ENCODE data around the gene UBQLN3. TPM values are rescaled to one million over a fixed set of nuclear protein-coding genes. Genes with fewer than 3 reads are reported as not detected.

Gene UBQLN3
- total RNA-seq, 1 donor from 2014 or later: not detected

- ATAC-seq: no peak
Measured at GRCh38 chr11:5505363-5506048, 4.3 kb downstream of the UBQLN3 start.

GRCh38 chr11:5504403-5504921, 5.3 kb downstream of the UBQLN3 start:
- ATAC-seq: no peak

- no peak for ATAC-seq
Measured at GRCh38 chr11:5500393-5500801, 9.4 kb downstream of the UBQLN3 start.

- ATAC-seq: no peak
Measured at GRCh38 chr11:5499671-5500070, 10.1 kb downstream of the UBQLN3 start.

- no peak for ATAC-seq
Measured at GRCh38 chr11:5489576-5490357, 20.0 kb downstream of the UBQLN3 start.

- no peak for ATAC-seq
Measured at GRCh38 chr11:5488798-5489399, 20.9 kb downstream of the UBQLN3 start.

GRCh38 chr11:5488385-5488784, 21.4 kb downstream of the UBQLN3 start, which contains the start of gene OR52D1:
Gene OR52D1, plus strand, starts transcription at chr11:5488685. Its CDS starts 22 bp downstream, at chr11:5488707.
- ATAC-seq: no peak

GRCh38 chr11:5486421-5486820, 23.3 kb downstream of the UBQLN3 start:
- ATAC-seq: no peak

GRCh38 chr11:5486003-5486402, 23.8 kb downstream of the UBQLN3 start:
- no peak for ATAC-seq

GRCh38 chr11:5476186-5476819, 33.5 kb downstream of the UBQLN3 start:
- peak; percentile 58 for ATAC-seq

GRCh38 chr11:5473921-5474320, 35.8 kb downstream of the UBQLN3 start:
- ATAC-seq: no peak

- ATAC-seq: no peak
Measured at GRCh38 chr11:5467527-5467926, 42.2 kb downstream of the UBQLN3 start.

- no peak for ATAC-seq
Measured at GRCh38 chr11:5460983-5461621, 48.7 kb downstream of the UBQLN3 start.

Other genes starting within 250 kb of the UBQLN3 start
- not detected for gene HBE1, start 240.0 kb downstream of the UBQLN3 start, total RNA-seq
- gene OR51B4, start 208.0 kb downstream of the UBQLN3 start, total RNA-seq: not detected
- gene OR51B2, start 185.7 kb downstream of the UBQLN3 start, total RNA-seq: not detected
- not detected for gene OR51B5, start 166.4 kb downstream of the UBQLN3 start, total RNA-seq
- gene OR51B6, start 158.4 kb downstream of the UBQLN3 start, total RNA-seq: not detected
- not detected for gene OR51M1, start 126.1 kb downstream of the UBQLN3 start, total RNA-seq
- not detected for gene OR51Q1, start 87.8 kb downstream of the UBQLN3 start, total RNA-seq
- gene OR51I1, start 68.4 kb downstream of the UBQLN3 start, total RNA-seq: not detected
- not detected for gene OR51I2, start 60.6 kb downstream of the UBQLN3 start, total RNA-seq
- gene OR52D1, start 21.3 kb downstream of the UBQLN3 start, total RNA-seq: not detected
- gene UBQLNL, start 6.7 kb upstream of the UBQLN3 start, total RNA-seq: 0.08 TPM
- not detected for gene OR52H1, start 38.6 kb upstream of the UBQLN3 start, total RNA-seq
- gene OR52B6, start 70.9 kb upstream of the UBQLN3 start, total RNA-seq: not detected
- gene TRIM6, start 86.7 kb upstream of the UBQLN3 start, total RNA-seq: 7.7 TPM
- gene TRIM34, start 115.0 kb upstream of the UBQLN3 start, total RNA-seq: 4.0 TPM
- 8.8 TPM for gene TRIM5, start 175.1 kb upstream of the UBQLN3 start, total RNA-seq
- gene TRIM22, start 179.8 kb upstream of the UBQLN3 start, total RNA-seq: 21.7 TPM
- gene OR56B1, start 226.5 kb upstream of the UBQLN3 start, total RNA-seq: not detected
- not detected for gene OR52N4, start 244.3 kb upstream of the UBQLN3 start, total RNA-seq